Glomerular visceral epithelial cell (primary cell): Measurements from ENCODE around the gene PHLDB1.

Experiments used
- DNase-seq: peaks from one replicate; pipeline ENCODE4 v3.0.0-alpha.2; 2016; ENCODE audit errors: extremely low spot score

Gene PHLDB1

DNA sequence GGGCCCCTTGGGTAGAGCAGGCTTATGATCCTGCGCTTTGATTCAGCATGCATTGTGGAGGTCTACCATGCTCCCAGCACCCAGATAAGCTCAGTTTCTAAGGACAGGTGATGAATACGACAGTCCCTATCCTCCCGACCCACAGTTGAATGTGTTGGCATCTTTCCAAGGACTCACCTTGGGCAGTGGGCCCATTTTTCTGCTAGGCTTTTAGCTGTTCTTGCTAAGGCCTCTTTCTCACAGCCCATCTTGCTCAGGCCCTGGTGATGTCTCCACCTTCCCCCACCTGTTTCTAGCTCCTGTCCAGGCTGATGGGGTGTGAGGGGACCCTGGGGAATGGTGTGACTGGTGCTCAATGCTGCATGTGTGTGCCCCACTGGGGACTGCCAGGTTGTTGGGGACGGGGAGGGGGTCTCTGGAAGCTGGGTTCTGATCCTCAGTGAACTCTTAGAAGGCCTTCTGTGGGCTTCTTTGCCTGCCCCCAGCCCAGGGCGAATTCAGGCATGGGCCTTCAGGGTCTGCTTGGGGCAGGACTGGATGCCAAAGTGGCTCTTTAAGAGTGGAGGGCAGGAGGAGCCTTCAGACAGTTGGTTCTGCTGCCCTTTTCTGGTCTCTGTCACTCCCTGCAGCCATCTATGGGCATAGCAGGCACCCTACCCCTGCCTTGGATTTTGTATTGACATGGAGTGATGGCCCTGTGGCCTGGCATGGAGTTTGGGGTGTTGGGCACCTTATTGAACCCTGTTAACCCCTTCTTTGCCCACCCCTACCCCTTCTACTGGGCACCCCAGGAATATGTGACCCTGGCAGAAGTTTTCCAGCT is 33.1 kb downstream of the PHLDB1 start:
- DNase-seq, result no peak

- peak; percentile 43 for DNase-seq
Measured at GRCh38 chr11:118641397-118642019, 34.1 kb downstream of the PHLDB1 start.

DNA sequence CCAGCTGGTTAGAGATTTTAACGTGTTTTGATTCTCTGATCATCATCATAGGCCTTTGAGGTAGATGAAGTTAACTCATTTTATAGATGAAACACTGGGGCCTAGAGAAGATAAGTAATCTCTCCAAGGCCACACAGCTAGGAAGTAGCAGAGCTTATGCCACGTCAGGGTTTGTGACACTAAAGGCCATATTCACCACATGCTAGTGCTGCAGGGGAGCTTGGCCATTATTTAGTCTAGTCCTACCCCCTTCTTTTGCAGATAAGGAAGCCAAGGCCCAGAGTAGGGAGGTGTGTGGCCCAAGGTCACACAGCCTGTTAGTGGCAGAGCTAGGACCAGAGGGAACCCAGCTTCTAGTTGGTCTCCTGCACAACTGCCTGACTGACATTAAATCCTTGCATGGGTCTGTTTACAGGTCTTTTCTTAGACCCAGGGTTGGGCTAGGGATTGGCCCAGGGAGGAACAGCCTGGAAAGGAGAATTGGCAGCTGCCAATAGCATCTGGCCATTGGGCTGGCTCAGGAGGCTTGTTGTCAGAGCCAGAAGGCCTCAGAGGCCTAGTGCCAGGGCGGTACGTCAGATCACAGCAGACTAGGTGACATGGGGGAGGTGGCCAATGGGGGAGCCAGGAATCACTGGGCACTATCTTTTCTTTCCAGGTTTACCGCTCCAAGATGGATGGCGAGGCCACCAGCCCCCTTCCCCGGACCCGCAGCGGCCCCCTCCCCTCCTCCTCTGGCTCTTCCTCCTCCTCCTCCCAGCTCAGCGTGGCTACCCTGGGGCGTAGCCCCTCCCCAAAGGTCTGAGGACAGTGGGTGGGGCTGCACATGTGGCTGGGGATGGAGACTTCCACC is 36.0 kb downstream of the PHLDB1 start:
- DNase-seq, result no peak

DNA sequence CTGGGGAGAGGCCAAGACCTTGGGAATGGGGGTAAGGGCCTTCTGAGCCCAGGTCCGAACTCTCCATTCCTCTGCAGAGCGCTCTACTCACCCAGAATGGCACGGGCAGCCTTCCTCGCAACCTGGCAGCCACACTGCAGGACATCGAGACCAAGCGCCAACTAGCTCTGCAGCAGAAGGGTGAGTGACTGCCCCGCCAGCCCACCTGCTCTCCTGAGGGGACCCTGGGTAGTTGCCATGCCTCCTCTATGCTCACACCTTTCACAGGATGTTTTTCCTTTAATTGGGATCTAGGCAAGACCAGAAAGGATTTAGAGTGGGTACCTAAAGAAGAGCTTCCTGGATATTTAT is 36.6 kb downstream of the PHLDB1 start:
- DNase-seq, result no peak

- no peak for DNase-seq
Measured at GRCh38 chr11:118644496-118644895, 37.1 kb downstream of the PHLDB1 start.

GRCh38 chr11:118645066-118645715 is 37.8 kb downstream of the PHLDB1 start:
- DNase-seq, result no peak

DNA sequence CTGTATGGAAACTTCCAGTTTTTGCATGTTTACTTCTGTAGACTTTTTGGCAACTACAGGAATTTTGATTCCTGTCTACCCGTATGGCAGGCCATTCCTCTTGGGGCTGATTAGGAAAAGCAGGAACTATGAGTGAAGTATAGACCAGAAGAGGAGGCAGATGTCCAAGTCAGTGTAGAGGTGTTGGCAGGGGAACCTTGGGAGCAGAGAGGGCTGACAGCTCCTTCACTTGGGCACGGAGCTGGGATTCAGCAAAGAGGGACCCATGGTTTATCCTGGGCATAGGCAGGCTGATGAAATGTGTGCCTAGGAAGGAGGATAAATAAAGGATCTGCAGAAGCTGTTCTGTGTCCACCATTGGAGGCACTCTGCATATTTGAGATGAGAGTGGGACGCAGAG is 39.0 kb downstream of the PHLDB1 start:
- no peak for DNase-seq

DNA sequence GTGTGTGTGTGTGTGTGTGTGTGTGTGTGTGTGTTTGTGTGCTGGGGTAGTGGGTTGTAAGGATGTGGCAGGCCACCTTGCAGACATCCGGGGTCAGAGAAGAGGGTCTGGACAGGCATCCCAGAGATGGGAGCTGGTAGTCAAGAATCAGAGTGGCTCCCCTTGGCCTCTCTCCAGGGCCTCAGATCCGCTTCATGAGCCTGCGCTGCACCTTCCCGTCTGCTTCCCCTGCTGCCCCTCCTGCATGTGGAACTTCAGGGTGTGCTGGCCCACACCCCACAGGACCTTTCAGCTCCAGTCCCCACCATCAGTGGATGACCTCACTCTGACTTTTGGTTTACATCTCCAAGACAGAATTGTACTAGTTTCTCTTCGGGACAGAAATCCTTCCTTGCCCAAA is 40.9 kb downstream of the PHLDB1 start:
- DNase-seq, result no peak

- no peak for DNase-seq
Measured at GRCh38 chr11:118649941-118650340, 42.5 kb downstream of the PHLDB1 start.

DNA sequence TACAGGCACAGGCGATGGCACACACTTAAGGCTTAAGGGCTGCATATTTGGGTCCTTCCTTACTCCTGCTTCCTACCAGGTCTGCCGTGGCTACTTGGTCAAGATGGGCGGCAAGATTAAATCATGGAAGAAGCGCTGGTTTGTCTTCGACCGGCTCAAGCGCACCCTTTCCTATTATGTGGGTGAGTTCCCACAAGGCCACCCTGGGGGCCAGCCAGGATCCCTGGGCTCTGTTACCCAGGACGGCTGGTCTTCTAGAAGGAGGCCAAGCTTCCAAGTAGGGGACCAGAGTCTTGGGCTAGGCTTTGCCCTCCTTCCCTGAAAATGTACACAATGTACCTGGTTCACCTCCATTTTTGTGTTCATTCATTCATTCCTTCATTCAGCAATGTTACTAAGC is 43.0 kb downstream of the PHLDB1 start:
- DNase-seq, result no peak

- no peak for DNase-seq
Measured at GRCh38 chr11:118651820-118652219, 44.4 kb downstream of the PHLDB1 start.

DNA sequence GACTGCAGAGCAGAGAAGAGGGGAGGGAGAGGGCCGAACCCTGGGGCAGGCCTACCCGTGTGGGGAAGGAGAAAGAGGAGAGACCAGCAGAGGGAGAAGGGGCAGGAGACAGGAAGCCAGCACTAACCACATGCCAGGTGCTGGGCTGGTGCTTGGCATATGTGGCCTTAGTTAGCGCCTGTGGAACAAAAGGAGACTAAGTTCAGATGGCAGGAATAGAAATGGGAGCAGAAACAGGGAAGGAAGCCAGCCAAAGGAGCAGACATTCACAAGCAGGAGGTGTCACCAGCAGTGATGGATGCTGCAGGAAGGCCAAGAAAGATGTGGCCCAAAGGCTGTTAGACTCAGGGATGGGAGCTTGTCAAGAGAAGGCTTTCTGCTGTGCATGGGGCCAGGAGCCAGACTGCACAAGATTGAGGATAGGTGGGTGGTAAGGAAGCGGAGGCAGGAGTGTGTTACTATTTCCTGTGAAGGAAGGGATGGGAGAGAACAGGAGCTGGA is 45.3 kb downstream of the PHLDB1 start:
- no peak for DNase-seq

DNA sequence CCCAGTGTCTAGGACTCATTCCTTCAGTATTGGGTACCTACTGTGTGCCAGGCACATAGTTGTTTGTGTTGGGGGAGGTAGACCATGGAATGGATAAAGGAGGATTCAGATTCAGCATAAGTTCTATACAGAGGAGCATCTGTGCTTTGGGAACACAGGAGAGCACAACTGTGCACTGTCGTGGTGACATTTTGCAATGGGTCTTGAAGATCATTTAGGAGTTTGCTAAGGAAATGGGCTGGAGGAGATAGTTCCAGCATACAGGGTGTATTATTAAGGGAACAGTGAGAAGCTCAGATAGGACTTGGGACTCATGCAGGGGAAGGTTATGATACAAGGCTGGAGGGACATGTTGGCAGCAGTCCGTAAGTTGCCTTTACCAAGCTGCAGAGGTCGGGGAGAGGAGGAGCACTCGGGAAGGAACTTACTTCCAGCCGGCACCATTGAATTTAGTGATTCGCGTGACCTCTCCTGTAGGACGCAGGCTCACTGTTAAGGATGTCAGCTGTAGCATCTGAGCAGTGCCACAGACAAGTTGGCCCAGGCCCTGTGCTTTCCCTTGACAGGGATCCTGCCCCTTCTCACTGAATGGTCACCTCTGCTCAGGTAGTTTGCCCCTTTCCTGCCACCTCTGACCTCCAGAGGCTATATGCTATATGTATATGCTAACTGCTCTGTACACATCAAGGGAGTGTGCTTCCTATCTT is 46.4 kb downstream of the PHLDB1 start:
- no peak for DNase-seq

DNA sequence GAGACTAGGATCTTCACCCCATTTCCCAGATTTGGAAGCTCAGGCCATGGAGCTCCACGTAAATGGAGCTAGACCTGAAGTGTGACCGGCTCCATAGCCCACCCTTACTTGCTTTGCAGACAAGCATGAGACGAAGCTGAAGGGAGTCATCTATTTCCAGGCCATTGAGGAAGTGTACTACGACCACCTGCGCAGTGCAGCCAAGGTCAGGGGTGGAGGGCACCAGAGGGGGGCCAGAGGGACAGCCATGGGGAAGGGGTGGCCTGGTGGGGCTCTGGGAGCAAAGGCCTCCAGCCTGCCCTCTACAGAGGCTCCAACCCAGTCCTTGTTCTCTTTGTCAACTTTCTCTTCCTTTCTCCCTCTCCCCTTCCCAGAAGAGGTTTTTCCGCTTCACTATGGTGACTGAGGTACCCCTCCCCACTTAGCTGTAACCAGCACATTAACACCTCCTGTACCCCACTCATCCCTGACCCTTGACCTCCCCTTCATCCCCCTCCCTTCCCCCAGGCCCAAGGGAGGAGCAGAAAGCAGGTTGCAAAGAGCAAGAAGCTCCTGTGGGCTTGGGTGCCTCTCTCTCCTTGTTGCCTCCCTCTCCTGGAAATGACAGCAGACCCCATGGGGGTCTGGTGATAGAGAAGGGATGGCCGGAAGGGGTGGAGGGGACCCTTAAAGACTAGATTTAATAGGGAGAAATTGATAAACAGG is 48.2 kb downstream of the PHLDB1 start:
- DNase-seq, result no peak

DNA sequence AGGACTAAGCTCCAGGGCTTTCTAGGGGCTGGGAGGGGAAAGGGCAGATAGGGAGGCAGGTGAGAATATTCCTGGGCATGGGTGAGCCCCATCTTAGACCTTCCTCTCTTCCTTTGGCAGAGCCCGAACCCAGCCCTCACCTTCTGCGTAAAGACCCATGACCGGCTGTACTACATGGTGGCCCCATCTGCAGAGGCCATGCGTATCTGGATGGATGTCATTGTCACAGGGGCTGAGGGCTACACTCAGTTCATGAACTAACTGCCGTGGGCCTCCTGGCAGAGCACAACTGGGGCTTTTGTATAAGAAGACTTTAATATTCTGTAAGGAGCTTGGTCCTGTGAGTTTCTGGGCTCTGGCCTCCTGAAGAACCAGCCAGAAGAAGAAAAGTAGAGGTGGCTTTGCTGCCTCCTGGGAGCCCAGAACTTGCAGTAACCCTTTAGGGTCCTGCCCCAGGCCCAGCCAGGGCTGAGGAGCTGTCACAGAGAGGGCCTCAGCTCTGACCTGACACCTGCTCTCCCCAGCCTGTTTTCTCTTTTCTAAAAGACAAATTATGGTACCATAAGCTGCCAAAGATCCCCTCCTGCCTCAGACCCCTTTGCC is 49.2 kb downstream of the PHLDB1 start:
- DNase-seq, result no peak

- no peak for DNase-seq
Measured at GRCh38 chr11:118657238-118657637, 49.8 kb downstream of the PHLDB1 start.

DNA sequence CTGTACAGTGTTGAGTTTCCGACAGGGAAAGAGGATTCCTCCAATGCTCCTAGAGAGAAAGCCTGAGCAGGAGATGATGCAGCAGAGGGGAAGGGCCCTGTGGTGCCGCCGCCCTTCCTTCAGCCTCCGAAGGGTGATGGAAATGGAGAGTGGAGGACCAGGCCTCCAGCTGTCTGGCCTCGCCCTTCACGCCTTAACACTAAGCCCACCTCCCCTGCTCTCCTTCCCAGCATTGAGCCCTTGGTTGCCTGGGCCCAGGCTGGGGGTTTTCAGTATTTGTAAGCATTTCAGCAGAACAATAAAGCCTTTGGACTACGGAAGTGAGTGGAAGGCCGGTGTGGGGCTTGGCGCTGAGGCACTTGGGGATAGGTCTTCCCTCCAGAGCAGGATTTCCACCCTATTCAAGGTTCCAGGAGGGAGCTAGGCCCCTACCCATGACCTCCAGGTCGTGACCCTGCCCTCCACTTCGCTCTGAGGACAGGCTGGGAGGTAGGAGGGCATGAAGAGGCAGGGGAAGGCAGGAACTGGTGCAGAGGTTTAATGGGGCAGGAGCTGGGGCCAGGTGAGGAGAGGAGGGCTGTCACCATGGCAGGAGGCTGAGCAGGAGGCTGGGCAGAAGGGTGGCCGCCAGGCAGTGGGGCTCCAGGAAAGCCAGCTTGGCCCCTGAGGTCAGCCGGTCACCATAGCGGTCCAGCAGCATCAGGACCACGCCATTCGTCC is 50.5 kb downstream of the PHLDB1 start:
- no peak for DNase-seq

DNA sequence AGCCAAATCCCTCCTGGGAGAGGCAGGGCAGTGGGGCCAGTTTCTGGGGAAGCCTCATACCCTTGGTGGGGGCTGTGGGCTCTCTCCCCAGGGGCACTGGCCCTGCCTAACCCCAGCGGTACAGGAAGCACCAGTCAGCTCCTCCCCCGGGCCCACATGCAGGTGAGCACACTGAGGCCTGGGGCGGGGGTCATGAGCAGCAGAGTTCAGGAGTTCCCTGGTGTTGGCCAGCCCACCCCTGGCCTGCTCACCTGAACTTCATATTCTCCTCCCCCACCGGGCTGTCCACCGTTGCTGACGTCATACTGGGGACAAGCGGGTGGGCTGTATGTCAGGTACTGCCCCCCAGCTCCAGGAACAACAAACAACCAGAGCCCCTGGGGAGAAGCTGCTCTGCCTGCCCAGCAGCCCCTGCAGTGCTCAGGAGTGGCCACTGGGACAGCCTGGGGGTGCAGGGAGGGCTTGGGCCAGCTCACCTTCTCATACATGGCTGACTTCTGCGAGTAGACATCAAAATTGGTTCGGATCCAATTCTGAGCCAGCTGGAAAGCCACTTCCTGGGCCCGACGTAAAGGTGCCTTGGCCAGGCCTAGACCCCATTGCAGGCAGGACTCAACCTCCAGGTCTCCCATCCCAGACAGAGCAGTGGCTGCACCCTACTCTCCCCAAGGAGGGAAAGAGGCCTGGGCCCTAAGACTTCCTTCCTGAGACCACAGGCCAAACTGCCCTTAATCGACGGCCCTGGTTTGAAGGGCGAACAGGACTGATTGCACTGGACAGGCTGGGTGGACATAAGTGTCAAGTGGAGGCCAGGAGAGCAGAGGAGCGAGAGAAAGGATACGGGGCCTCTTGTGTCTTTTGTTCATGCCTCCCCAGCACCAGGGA is 51.3 kb downstream of the PHLDB1 start:
- peak; percentile 77 for DNase-seq
